ENCODE results near the gene KCTD10.
A peak's percentile ranks its signal among the peaks of the same experiment; 100 is the strongest.

KCTD10 gene

DNA sequence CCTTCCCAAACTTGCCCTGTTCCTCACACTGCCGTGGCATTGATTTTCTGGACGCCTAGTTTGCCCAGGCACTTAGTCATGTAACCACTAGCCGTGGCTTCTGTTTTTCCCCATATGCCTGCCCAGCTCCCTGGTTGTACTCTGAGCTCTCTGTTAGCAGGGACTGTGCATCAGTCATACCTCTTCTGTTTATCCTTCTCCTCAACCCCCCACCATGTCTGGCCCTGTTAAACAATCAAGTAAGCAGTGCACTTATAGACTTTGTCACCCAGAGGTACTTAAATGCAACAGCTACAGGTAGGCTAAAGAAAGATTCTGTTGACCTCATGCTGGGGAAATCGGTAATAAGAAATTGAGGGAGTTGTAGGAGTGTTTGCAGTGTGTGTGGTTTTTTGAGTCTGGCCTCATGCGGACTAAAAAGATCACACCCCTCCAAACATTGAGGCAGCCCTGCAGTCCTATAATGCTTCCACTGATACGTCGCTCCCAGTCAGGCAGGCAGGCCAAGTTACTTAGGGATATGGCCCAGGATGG is 17.3 kb upstream of the KCTD10 start:
- no peak for DNase-seq (ENCODE audit: low spot score)

GRCh38 chr12:109493938-109494337 is 16.8 kb upstream of the KCTD10 start:
- DNase-seq (ENCODE audit: low spot score): no peak

- DNase-seq (ENCODE audit: low spot score): no peak
These were observed 16.0 kb upstream of the KCTD10 start for GRCh38 chr12:109493090-109493489.

- no peak for DNase-seq (ENCODE audit: low spot score)
These were observed 15.3 kb upstream of the KCTD10 start for GRCh38 chr12:109492371-109492770.

DNA sequence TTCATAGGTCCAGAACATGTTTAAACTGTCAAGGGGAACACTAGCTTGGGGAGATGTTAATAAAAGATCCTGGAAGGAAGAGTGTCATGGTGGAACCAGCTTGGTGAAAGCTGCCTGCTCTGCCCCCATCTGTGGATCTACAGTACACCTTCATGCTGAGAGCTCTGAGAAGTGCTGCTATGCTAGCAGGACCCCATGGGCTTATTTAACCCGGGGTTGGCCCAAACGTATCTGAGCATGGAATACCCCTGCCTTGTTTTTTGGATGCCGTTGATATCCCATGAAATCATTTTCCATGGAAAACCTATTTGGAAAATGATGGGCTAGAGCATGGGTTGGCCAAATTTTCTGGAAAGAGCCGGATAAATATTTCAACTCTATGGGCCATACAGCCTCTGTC is 14.6 kb upstream of the KCTD10 start:
- no peak for DNase-seq (ENCODE audit: low spot score)

DNA sequence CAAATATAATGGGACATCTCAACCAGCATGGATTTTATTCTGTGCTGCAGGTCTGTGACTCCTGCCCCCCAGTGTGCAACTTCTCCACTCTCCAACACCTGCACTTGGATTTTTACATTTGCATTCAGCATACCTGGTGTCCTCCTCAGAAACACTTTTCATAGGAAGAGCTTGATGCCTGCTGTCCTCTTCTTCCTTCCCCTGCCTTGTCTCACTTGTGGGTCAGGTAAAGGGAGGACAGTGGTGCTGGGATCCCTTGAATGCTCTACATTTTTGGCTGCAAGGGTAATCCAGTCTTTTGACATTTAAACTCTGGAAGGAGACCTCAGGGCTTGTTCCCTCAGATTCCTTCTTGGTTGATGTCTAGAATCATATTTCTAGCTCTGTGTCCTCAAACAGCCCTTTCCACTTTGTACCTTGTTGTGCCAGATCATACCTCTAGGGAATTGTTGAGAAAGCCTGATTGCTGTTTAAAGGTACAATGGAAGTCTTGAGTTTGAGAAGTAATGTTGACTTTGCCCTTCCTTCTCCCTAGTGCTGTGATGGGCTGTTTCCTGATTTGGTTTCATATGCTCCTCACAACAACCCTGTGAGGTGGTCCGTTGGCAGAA is 13.0 kb upstream of the KCTD10 start:
- no peak for DNase-seq (ENCODE audit: low spot score)

- DNase-seq (ENCODE audit: low spot score): no peak
These were observed 12.2 kb upstream of the KCTD10 start for GRCh38 chr12:109489016-109489954.

DNA sequence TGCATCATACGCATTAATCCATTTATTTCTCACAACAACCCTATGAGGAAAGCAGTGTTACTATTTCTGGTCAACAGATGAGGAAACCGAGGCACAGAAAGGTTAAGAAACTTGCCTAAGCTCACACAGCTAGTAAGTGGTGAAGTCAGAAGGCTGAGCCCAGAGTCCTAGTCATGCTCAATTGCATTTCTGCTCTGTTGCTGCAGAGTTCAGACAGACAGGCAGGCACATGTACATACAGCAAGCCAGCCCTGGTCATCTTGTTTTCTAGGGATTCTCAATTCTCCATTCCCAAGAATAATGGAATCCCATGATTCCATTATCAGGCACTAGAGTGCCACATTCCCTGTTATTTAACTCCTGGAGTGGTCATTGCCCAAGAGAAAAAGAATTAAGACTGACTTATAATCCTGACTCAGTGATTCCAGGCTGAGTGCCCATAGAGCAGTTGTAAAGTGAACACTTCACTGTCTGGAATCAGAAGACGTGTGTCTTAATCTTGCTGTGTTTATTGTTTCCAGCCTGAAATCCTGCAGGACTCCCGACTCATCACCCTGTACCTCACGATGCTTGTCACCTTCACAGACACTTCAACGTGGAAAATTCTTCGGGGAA is 11.1 kb upstream of the KCTD10 start:
- DNase-seq (ENCODE audit: low spot score): no peak

GRCh38 chr12:109487181-109488050 is 10.3 kb upstream of the KCTD10 start:
- no peak for DNase-seq (ENCODE audit: low spot score)

DNA sequence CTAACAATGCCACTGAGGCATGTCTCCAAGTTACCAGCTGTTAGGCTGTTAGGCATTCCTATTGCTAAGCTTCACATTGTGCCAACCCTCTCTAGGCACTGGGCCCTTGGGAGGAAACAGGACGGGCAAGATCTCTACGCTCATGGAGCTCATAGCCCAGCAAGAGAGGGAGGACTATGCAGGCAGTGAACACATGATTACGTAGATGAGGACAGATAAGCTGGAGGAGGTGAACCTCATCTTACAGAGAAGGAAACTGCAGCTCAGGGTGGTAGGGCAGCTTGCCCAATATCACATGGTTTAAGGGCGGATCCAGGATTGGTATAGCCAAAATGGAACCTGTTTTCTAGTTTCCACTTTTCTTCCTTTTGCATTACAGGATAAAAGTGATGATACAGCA is 8.1 kb upstream of the KCTD10 start:
- no peak for DNase-seq (ENCODE audit: low spot score)

- DNase-seq (ENCODE audit: low spot score): no peak
These were observed 6.2 kb upstream of the KCTD10 start for GRCh38 chr12:109483346-109483745.

DNA sequence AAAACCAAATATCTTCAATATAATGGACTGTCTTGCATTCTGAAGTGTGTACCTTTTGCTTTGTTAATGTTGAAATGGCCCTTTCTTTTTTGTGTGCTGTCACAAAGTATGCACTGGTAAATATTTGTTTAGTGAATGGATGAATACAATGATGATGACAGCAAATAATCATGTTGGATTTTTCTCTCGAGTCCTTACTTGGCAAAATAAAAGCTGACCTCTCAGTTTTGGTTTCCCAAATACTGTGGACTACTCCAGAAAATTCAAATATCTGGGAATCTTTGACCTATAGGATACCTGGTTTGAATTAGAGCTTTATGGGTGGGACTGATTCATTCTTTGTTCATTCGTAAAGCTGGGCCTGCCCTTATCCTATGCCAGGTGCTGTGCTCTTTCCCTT is 5.8 kb upstream of the KCTD10 start:
- no peak for DNase-seq (ENCODE audit: low spot score)

- DNase-seq (ENCODE audit: low spot score): no peak
These were observed 5.4 kb upstream of the KCTD10 start for GRCh38 chr12:109482491-109482890.

DNA sequence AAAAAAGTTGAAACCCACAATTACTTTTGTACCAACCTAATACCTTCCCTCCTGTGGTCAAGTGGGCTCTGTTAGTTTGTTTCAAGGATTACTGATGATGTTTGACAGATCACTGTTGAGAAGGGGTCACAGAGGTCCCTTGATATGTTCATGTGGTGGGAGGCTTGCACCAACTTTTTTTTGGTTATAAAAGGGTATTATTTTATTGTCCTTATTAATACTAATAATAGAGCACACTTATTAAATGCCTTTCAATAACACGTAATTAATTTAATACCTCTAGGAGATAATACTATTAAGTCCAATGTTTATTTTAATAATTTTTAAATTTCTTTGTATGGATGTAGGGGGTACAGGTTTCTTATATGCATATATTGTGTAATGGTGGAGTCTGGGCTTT is 4.8 kb upstream of the KCTD10 start:
- no peak for DNase-seq (ENCODE audit: low spot score)

GRCh38 chr12:109480356-109480755 is 3.3 kb upstream of the KCTD10 start:
- no peak for DNase-seq (ENCODE audit: low spot score)

- DNase-seq (ENCODE audit: low spot score): no peak
These were observed 2.7 kb upstream of the KCTD10 start for GRCh38 chr12:109479761-109480160.

GRCh38 chr12:109477963-109478315 is 839 bp upstream of the KCTD10 start:
- no peak for DNase-seq (ENCODE audit: low spot score)

GRCh38 chr12:109476807-109477184 is 304 bp downstream of the KCTD10 start:
- peak; percentile 18 for DNase-seq (ENCODE audit: low spot score)

DNA sequence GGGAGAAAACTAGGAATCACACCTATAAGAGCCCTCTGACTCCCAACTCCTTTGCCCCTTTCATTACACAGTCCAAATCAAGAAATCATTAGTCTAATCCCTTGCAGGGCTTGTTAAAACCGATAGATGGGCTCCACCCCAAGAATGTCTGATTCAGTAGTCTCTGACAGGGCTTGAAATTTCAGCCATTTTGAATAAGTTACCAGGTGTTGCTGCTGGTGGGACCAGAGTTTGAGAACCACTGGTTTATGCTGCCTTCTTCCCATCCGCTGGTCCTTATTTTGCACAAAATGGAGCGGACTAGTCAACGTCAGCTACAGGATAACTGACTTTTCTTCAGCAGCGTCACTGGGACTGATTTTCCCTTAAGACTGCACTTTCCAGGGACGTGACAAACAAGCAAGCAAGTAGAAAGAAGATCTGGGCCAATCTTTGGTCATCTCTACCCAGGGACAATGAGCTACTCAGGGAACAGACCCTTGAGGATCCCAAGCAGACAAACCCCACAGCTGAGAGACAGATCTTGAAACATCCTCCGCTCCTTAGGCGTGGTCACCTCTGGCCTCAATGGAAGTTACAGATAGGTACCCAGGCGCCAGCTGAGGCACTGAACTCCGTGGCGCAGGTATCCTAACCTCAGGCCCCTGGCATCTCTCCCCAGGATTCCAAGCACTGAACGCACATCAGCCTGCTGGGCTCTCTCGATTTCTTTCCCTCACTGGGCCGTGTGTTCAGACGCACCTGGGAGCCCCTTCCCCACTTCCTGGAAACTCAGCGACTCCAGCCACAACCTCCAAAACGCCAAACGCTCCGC is 900 bp downstream of the KCTD10 start:
- no peak for DNase-seq (ENCODE audit: low spot score)

GRCh38 chr12:109475121-109475520 is 2.0 kb downstream of the KCTD10 start:
- no peak for DNase-seq (ENCODE audit: low spot score)

All from HuH-7 (cell line).